ENCODE data around the gene TMEM54. TPM values are rescaled to one million over a fixed set of nuclear protein-coding genes. Genes with fewer than 3 reads are reported as not detected.

The TMEM54 gene
- total RNA-seq, 1 experiment from 2014 or later = 68.6 TPM

DNA sequence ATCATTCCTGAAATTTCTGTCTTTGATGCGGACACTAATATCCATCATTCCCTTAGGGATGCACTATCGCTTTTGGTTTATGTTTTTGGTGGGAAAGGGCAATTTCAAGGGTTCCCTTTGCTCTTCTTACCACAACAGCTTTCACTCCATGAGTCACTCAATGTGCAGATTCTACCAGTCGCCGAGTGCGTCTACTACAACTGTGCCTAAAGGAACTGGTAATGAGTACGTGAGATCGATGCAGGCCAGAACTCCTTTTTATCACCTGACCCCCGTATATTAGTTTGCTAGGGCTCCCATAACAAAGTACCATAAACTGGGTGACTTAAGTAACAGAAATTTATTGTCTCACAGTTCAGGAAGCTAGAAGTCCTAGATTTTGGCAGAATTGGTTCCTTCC lies 27.5 kb upstream of the TMEM54 start:
- Histone ChIP-seq H3K27ac (no peak overlapping the region), H3K36me3 (no peaks in the 10 kb centered on the region), H3K4me3 (no peak overlapping the region), H3K27me3 (replicated peaks) (no peaks in the 10 kb centered on the region; the same call in 1 of the 2 replicates), H3K4me1 (replicated peaks) (peaks cover 2% of the 10 kb centered on the region; the same call in 1 of the 2 replicates), H3K9me3 (replicated peaks) (no peaks in the 10 kb centered on the region)
- no peak for DNase-seq (ENCODE audit: low read depth in 1 of 2, low spot score in 2 of 2)

DNA sequence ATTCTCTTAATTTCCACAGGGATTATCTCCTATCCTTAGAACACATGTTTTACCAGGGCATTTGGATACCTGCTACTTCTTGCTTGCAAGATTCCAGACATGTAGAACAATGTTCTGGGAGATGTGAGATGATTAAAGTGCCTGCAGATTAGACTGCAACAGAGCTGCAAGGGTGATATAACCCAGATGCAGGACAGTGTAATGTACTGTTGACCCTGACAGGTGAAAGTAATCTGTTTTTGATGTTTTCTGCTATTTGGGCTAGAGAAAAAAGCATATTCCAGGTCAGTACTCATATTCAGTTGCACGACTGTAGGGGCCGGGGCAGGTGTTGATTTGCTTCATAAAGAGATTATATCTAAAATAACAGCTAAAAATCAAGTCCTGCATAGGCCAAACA lies 27.1 kb upstream of the TMEM54 start:
- H3K27ac ChIP-seq = no peak overlapping the region
- no peaks in the 10 kb centered on the region; the same call in 1 of the 2 replicates for H3K27me3 ChIP-seq (replicated peaks)
- no peak overlapping the region for H3K4me3 ChIP-seq
- no peaks in the 10 kb centered on the region for H3K4me1 ChIP-seq (replicated peaks)
- H3K36me3 ChIP-seq = no peaks in the 10 kb centered on the region
- H3K9me3 ChIP-seq (replicated peaks) = no peaks in the 10 kb centered on the region
- no peak for DNase-seq (ENCODE audit: low read depth in 1 of 2, low spot score in 2 of 2)

DNA sequence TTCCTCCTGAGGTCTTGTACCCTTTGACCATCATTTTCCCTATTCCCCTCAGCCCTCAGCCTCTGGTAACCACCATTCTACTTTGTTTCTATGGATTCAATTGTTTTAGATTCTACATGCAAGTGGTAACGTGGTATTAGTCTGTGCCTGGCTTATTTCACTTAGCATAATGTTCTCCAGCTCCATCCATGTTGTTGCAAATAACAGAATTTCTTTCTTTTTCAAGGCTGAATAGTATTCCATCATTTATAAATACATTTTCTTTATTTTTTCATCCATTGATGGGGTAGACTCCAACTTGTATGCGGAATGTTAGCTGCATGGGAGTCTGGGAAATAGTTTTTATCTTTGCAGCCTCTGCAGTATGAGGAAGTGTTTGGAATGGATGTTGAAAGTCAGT lies 26.3 kb upstream of the TMEM54 start:
- H3K27me3 ChIP-seq (replicated peaks) = no peaks in the 10 kb centered on the region; the same call in 1 of the 2 replicates
- H3K4me1 ChIP-seq (replicated peaks) = no peaks in the 10 kb centered on the region
- DNase-seq (ENCODE audit: low read depth in 1 of 2, low spot score in 2 of 2) = no peak
- H3K27ac ChIP-seq = no peak overlapping the region
- H3K36me3 ChIP-seq = no peaks in the 10 kb centered on the region
- H3K4me3 ChIP-seq = no peak overlapping the region
- H3K9me3 ChIP-seq (replicated peaks) = no peaks in the 10 kb centered on the region

DNA sequence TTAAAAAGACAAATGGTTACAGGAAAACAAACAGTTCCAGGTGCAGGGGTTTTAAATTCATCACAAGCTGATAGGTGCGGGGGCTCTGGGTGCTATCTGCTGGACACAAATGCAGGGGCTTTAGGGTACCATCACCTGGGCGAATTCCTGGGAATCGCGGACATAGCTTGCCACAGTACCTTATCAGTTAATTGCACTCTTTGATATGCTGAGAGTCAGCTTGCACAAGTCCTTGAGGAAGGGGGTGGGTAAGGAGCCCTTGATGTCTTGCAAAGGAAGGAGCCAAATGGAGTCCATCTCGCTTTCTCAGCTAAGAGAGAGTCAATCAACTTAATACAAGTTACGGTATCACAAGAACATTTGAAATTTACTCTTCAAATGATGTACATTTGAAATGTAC lies 25.4 kb upstream of the TMEM54 start:
- Histone ChIP-seq H3K27ac (no peak overlapping the region), H3K27me3 (replicated peaks) (no peaks in the 10 kb centered on the region; the same call in 1 of the 2 replicates)

DNA sequence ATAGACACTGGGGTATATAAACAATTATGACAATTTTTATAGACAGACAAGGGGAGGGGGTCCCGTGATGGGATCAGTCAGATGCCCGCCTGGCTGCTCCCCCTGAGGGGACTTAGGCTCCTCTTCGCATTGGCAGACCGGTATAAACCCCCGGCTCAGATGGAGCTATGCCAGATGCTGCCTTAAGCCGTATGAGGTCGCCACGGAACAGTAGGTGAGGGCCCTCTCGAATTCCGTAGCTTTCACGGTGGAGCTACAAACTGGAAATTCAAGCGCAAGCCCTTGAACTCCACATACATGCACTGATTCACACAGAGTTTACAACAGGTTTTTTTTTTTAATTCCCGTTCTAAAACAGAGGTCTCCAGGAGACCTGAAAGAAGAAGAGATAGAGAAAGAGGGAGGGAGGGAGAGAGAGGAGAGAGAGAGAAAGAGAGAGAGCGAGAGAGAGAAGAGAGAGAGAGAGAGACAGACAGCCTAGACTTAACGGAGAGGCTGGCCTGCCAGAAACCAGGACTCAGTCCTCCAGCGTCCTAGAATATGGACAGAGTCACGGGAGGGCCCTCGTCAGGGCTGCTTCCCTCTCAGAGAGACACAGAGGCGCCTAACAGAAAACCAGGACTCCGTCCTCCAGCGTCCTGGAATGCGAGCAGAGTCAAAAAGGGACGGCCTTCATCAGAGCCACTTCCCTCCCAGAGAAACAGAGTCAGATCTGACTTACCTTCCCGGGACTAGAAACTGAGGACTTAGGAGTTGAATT lies 24.4 kb upstream of the TMEM54 start:
- H3K4me3 ChIP-seq = no peak overlapping the region
- no peak overlapping the region for H3K27ac ChIP-seq
- no peaks in the 10 kb centered on the region; the same call in 1 of the 2 replicates for H3K4me1 ChIP-seq (replicated peaks)
- no peaks in the 10 kb centered on the region for H3K36me3 ChIP-seq
- no peaks in the 10 kb centered on the region for H3K9me3 ChIP-seq (replicated peaks)
- DNase-seq (ENCODE audit: low read depth in 1 of 2, low spot score in 2 of 2) = no peak
- H3K27me3 ChIP-seq (replicated peaks) = no peaks in the 10 kb centered on the region; the same call in 1 of the 2 replicates

More for the DNA sequence above, 25.4 kb upstream of the TMEM54 start:
- no peaks in the 10 kb centered on the region for H3K36me3 ChIP-seq
- no peaks in the 10 kb centered on the region for H3K4me1 ChIP-seq (replicated peaks)
- DNase-seq (ENCODE audit: low read depth in 1 of 2, low spot score in 2 of 2) = no peak
- H3K4me3 ChIP-seq = no peak overlapping the region
- H3K9me3 ChIP-seq (replicated peaks) = no peaks in the 10 kb centered on the region

DNA sequence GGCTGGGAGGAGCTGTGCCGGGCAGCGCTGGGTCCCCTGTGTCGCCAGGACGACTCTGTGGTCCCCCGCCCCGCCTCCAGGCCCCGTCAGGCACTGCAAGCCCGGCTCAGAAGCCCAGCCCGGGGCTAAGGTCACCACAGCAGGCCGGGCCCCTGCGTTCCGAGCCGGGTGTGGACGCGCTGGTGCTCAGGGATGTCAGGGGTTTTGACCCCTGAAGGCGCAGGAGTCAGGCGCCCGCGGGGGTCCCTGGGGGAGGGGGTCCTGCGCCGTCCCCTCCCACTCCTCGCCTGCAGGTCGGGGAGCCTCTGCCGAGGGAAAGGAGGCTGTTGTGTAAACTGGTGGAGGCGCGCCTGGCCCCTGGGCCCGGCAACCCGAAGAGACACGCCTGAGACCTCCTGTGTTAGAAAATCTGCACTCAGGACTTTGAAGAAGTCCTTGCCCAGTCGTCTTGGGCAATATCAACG lies 23.7 kb upstream of the TMEM54 start:
- no peak for DNase-seq (ENCODE audit: low read depth in 1 of 2, low spot score in 2 of 2)
- Histone ChIP-seq H3K4me1 (replicated peaks) (peaks cover 6% of the 10 kb centered on the region), H3K27ac (no peak overlapping the region), H3K36me3 (no peaks in the 10 kb centered on the region), H3K27me3 (replicated peaks) (no peaks in the 10 kb centered on the region; the same call in 1 of the 2 replicates), H3K9me3 (replicated peaks) (no peaks in the 10 kb centered on the region), H3K4me3 (no peak overlapping the region)

DNA sequence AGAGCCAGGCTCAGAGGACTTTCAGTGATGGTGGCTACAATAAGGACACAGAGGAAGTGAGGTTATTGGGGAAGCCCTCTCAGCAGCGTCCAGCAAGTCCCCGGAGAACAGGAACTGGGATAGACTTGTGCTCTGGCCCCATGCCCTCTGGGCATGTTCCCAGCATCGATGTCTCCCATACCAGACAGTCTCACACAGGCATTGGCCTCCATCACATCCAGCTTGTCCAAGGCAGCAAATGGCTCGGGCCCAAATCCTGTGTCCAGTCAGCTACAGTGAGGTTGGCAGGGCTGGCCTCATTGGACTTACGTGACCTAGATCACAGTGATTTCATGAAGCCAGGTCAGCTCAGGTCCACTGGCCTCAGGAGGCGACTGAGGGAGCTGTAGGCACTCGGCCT lies 19.6 kb upstream of the TMEM54 start:
- Histone ChIP-seq H3K27me3 (replicated peaks) (peaks cover 3% of the 10 kb centered on the region; the same call in 1 of the 2 replicates), H3K4me1 (replicated peaks) (peaks cover 11% of the 10 kb centered on the region), H3K27ac (no peak overlapping the region), H3K4me3 (no peak overlapping the region), H3K9me3 (replicated peaks) (no peaks in the 10 kb centered on the region), H3K36me3 (no peaks in the 10 kb centered on the region)
- no peak for DNase-seq (ENCODE audit: low read depth in 1 of 2, low spot score in 2 of 2)

DNA sequence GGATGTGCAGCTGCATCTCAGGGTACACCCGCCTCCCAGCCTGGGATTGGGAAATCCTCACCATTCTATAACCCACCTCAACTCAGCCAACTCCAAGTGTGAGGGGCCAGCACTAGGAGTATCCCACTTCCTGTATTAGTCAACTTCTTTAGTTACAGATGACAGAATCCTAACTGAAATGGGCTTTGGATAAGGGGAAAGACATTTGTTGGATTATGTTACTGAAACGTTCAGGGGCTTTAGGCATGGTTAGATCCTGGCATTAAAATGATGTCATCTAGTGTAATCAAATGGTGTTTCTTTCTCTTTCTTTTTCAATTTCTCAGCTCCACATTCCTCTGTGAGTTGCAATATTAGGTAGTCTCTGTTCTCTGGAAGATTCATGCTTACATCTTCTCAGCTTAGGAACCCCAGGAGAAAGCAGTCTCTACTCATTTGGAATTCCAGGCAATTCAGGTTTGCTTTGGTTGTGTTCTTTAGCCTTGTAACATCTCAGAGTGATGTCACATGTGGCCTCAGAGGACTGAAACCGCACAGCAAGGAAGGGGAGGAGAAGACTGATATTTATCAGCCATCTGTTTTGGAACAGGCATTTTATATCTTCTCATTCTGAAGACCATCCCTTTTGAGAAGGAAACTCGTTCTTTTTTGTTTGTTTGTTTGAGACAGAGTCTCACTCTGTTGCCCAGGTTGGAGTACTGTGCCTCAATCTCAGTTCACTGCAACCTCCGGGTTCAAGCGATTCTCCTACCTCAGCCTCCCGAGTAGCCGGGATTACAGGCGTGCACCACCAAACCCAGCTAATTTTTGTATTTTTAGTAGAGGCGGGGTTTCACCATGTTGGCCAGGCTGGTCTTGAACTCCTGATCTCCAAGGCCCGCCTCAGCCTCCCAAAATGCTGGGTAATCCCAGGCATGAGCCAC lies 18.9 kb upstream of the TMEM54 start:
- H3K4me1 ChIP-seq (replicated peaks) = peaks cover 11% of the 10 kb centered on the region
- H3K27me3 ChIP-seq (replicated peaks) = peaks cover 3% of the 10 kb centered on the region; the same call in 1 of the 2 replicates
- no peak overlapping the region for H3K4me3 ChIP-seq
- DNase-seq (ENCODE audit: low read depth in 1 of 2, low spot score in 2 of 2) = peak in 1 of 2 experiments; percentile 33
- H3K9me3 ChIP-seq (replicated peaks) = no peaks in the 10 kb centered on the region
- H3K36me3 ChIP-seq = no peaks in the 10 kb centered on the region
- peak overlapping the region; percentile 49 for H3K27ac ChIP-seq

DNA sequence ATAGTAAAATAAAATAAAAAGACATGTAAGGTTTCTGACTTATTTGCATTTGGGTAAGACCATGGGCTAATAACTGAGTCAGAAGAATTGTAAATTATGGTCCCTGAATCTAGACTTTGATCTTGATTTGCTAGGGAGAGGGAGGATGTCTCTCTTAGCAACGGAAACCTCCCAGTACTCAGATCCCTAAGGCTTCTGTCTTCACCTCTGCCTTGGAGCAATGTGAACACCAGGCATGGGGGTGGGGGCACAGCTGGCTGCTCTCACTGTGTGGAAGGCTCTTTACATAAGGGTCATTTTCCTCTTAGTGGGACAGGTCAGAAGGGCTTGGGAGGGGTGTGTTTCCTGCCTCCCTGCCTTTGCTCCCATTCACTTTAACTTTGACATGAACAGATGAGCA lies 17.0 kb upstream of the TMEM54 start:
- no peak for DNase-seq (ENCODE audit: low read depth in 1 of 2, low spot score in 2 of 2)
- H3K27me3 ChIP-seq (replicated peaks) = peaks cover 3% of the 10 kb centered on the region; the same call in 1 of the 2 replicates
- no peak overlapping the region for H3K27ac ChIP-seq
- no peak overlapping the region for H3K4me3 ChIP-seq
- H3K9me3 ChIP-seq (replicated peaks) = no peaks in the 10 kb centered on the region
- peaks cover 11% of the 10 kb centered on the region for H3K4me1 ChIP-seq (replicated peaks)
- H3K36me3 ChIP-seq = no peaks in the 10 kb centered on the region

DNA sequence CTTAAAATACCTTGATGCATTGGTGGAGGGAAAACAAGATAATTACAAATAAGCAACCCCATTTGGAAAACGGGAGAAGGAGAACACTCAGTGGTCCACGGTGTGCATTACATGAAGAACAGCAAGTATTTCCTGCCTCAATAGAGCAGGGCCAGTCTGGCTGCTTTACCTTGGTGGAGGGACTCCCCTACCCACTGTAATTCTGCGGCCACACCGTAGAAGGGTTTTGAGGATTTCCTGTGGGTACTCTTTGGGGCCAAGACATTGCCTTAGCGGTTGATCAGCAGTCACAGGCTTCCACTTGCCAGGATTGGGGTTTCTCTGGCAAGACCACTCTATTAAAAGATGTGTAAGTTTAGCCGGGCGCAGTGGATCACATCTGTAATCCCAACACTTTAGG lies 16.3 kb upstream of the TMEM54 start:
- H3K4me1 ChIP-seq (replicated peaks) = peaks cover 11% of the 10 kb centered on the region
- no peak for DNase-seq (ENCODE audit: low read depth in 1 of 2, low spot score in 2 of 2)
- H3K36me3 ChIP-seq = no peaks in the 10 kb centered on the region
- no peaks in the 10 kb centered on the region for H3K9me3 ChIP-seq (replicated peaks)
- H3K27ac ChIP-seq = no peak overlapping the region
- H3K4me3 ChIP-seq = no peak overlapping the region
- H3K27me3 ChIP-seq (replicated peaks) = peaks cover 3% of the 10 kb centered on the region; the same call in 1 of the 2 replicates

DNA sequence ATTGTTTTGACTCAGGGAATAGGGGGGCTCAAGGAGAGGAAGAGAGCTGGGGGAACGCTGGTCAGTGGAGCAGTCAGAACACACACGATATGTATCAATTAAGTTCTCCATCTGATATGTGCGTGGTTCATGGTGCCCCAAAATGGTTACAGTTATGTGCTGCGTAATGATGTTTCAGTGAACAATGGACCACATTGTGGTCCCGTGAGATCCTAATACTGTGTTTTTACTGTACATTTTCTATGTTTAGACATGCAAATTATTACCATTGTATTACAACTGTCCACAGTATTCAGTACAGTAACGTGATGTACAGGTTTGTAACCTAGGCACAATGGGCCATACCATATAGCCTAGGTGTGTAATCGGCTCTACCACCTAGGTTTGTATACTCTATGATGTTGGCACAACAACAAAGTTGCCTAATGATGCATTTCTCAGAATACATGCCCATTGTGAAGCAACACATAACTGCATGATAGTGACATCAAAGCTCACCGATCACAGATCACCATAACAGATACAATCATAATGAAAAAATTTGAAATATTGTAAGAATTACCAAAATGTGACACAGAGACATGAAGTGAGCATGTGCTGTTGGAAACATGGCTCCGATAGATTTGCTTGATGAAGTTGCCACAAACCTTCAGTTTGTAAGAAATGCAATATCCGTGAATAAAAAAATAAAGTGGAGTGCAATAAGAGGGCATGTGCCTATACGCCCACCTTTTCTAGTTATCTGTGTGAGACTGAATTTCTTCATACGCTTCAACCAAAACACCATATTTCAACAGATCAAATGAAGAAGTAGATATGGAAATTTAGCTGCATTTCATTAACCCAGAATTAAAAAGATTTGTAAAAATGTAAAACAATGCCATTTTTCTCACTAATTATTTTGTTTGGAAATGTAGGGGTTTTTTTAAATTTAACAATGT lies 14.8 kb upstream of the TMEM54 start:
- peaks cover 3% of the 10 kb centered on the region; the same call in 1 of the 2 replicates for H3K27me3 ChIP-seq (replicated peaks)
- H3K27ac ChIP-seq = no peak overlapping the region
- H3K4me3 ChIP-seq = no peak overlapping the region
- H3K4me1 ChIP-seq (replicated peaks) = peaks cover 11% of the 10 kb centered on the region
- H3K36me3 ChIP-seq = no peaks in the 10 kb centered on the region
- H3K9me3 ChIP-seq (replicated peaks) = no peaks in the 10 kb centered on the region
- DNase-seq (ENCODE audit: low read depth in 1 of 2, low spot score in 2 of 2) = no peak

DNA sequence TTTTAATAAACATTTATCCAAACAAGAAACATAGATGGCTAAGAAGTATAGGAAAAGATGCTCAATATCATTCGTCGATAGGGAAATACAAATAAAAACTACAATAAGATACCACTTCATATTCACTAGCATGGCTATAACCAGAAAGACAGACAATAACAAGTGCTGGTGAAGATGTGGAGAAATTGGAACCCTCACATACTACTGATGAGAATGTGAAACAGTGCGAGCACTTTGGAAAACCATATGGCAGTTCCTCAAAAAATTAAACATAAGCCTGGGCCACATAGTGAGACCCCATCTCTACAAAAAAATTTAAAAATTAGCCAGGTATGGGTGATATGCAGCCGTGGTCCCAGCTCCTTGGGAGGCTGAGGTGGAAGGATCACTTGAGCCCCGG lies 9.1 kb upstream of the TMEM54 start:
- H3K36me3 ChIP-seq = no peaks in the 10 kb centered on the region
- H3K4me1 ChIP-seq (replicated peaks) = peaks cover 7% of the 10 kb centered on the region; the same call in 1 of the 2 replicates
- DNase-seq (ENCODE audit: low read depth in 1 of 2, low spot score in 2 of 2) = no peak
- H3K9me3 ChIP-seq (replicated peaks) = no peaks in the 10 kb centered on the region; the same call in 1 of the 2 replicates
- H3K27me3 ChIP-seq (replicated peaks) = 0 out of 2 replicates have a peak, but pooled peaks cover 4% of the 10 kb centered on the region
- H3K27ac ChIP-seq = no peak overlapping the region
- no peak overlapping the region for H3K4me3 ChIP-seq

DNA sequence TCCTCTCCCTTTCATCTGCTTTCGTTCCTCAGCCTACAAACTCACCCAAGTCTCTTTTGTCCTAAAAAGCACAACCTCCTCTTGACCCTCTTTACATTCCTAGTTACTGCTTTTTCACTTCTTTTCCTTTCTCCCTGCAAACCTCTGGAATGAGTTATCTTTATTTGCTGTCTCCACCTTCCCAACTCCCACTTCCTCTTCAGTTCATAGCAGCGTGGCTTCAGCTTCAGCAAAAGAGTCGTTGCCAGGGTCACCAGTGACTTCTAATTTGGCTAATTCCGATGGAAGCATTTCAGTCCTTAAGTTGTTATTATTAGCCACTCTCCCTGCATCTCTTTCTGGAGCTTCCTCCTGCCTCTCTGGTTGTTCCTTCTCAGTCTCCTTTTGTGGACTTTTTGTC lies 6.2 kb upstream of the TMEM54 start:
- Histone ChIP-seq H3K27ac (no peak overlapping the region), H3K27me3 (replicated peaks) (0 out of 2 replicates have a peak, but pooled peaks cover 4% of the 10 kb centered on the region), H3K4me3 (no peak overlapping the region), H3K4me1 (replicated peaks) (peaks cover 7% of the 10 kb centered on the region; the same call in 1 of the 2 replicates), H3K9me3 (replicated peaks) (no peaks in the 10 kb centered on the region; the same call in 1 of the 2 replicates), H3K36me3 (no peaks in the 10 kb centered on the region)
- DNase-seq (ENCODE audit: low read depth in 1 of 2, low spot score in 2 of 2) = no peak
